GM12873 (cell line): ENCODE data around the gene LARGE1.

Source experiments
- TF ChIP-seq, protein P1 (sequence below): IDR thresholded peaks from 2 replicates; pipeline ENCODE4 v1.5.1; 2012; ENCODE audit warnings: low read depth, mild to moderate bottlenecking, moderate library complexity, low read length, control low read depth; ENCODE audit not compliant: insufficient read depth; ENCODE audit errors: missing control alignments

Gene LARGE1

GRCh38 chr22:33781411-33781810, 138.9 kb downstream of the LARGE1 start:
- TF ChIP-seq, protein P1, sequence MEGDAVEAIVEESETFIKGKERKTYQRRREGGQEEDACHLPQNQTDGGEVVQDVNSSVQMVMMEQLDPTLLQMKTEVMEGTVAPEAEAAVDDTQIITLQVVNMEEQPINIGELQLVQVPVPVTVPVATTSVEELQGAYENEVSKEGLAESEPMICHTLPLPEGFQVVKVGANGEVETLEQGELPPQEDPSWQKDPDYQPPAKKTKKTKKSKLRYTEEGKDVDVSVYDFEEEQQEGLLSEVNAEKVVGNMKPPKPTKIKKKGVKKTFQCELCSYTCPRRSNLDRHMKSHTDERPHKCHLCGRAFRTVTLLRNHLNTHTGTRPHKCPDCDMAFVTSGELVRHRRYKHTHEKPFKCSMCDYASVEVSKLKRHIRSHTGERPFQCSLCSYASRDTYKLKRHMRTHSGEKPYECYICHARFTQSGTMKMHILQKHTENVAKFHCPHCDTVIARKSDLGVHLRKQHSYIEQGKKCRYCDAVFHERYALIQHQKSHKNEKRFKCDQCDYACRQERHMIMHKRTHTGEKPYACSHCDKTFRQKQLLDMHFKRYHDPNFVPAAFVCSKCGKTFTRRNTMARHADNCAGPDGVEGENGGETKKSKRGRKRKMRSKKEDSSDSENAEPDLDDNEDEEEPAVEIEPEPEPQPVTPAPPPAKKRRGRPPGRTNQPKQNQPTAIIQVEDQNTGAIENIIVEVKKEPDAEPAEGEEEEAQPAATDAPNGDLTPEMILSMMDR: no peak

DNA sequence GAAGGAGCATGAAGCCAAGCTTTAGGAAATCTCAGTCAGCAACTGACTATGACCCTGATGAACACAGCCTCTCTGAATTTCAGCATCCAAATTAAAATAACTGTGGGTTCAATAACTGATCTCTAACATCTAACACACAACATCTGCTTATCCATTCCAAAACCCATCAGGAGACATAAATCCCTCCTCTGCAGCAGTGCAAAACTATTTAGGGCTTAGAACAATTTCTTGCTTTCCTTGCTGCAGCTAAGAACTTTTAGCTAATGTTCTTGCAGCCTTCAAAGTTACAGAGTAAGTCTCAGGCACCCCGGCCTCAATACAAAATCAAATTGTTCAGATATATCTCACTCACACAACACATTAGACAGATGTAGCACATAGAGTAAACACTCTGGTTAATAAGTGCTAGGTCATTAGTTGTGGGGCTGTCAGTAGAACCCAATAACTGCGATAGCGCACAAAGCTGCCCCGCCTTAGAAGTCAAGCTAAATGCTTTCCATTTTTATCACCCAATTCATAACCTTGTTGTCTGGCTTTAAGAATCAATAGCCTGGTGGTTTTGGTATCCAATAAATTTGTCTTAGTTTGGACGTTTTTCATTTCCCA, 139.6 kb downstream of the LARGE1 start:
- TF ChIP-seq, protein P1: no peak

DNA sequence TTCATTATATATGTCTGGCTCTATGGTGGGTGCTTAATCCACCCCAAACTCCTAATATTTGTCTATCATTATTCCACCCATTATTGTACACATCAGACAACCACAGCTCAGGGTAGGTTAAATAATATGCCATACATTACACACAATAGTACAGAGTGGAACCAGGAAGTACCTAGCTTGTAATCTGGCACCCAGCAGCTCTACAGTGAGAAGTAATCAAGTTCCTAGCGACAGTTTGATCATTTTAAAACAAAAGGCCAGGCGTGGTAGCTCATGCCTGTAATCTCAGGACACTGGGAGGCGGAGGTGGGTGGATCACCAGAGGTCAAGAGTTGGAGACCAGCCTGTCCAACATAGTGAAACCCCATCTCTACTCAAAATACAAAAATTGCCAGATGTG, 141.0 kb downstream of the LARGE1 start:
- TF ChIP-seq, protein P1: no peak

- TF ChIP-seq, protein P1: no peak
Measured at GRCh38 chr22:33776491-33776890, 143.8 kb downstream of the LARGE1 start.

GRCh38 chr22:33774781-33775180, 145.5 kb downstream of the LARGE1 start:
- TF ChIP-seq, protein P1: no peak

DNA sequence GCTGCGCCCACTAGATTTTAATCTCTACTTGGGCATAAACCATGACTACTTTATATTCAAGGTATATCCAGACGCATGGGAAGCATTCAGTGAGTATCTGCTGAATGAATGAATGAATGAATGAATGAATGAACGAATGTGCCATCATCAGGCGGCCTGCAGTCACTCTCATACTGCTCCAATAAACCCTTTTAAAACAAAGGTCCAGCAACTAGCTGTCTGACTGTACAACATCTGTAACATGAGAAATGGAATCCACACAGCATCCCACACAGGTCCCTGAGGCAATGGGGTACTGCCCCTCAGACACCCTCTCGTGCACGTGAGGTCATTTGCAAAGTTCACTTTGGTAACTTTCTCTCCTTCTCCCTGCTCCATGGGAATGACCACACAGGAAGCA, 147.5 kb downstream of the LARGE1 start:
- TF ChIP-seq, protein P1: no peak

GRCh38 chr22:33771136-33771535, 149.1 kb downstream of the LARGE1 start:
- TF ChIP-seq, protein P1: no peak

GRCh38 chr22:33770723-33771122, 149.6 kb downstream of the LARGE1 start:
- TF ChIP-seq, protein P1: no peak
